BJ (cell line): ENCODE measurements around the gene GPSM1. TPM values are rescaled to one million over a fixed set of nuclear protein-coding genes. Genes with fewer than 3 reads are reported as not detected.

Experiments
- CTCF ChIA-PET: fragments of 350-600 bp; formaldehyde crosslinking; extraction: SDS; loops from one replicate; lab custom pipeline; 2021; ENCODE audit warnings: antibody characterized with exemption, inconsistent platforms; lab: Yijun Ruan, JAX
- POLR2A ChIA-PET: fragments of 300-600 bp; sonication (Branson Sonifier 250); formaldehyde crosslinking; extraction: SDS; loops from one replicate; lab custom pipeline; 2021; ENCODE audit warnings: antibody characterized with exemption; lab: Charles Lee
- DNase-seq: peaks from one replicate; pipeline ENCODE4 v3.0.0-alpha.2; 2011; ENCODE audit warnings: low read depth
- H3K27me3 ChIP-seq: 2 replicates; pipeline ENCODE4 v1.6.0; 2011; ENCODE audit warnings: low read length; ENCODE audit not compliant: control insufficient read depth, insufficient read depth
- H3K36me3 ChIP-seq: 2 replicates; pipeline ENCODE4 v1.5.1; 2011; ENCODE audit warnings: low read length; ENCODE audit not compliant: control insufficient read depth, insufficient read depth
- H3K4me3 ChIP-seq: 2 replicates; pipeline ENCODE4 v1.5.1; 2011; ENCODE audit warnings: low read depth, mild to moderate bottlenecking, control low read depth, low read length
- polyA plus RNA-seq: library from polyadenylated mRNA; depleted of rRNA; stranded (reverse); fragments of >200 nt; gene quantifications from 2 replicates; pipeline ENCODE4 v1.2.3, GENCODE V29; 2011
- TF ChIP-seq, protein P1 (sequence below): IDR thresholded peaks from 2 replicates; pipeline ENCODE4 v1.5.1; 2011; ENCODE audit warnings: low read depth, mild to moderate bottlenecking, control low read depth, inconsistent platforms, low read length, moderate library complexity; ENCODE audit not compliant: insufficient read depth

Gene GPSM1
- polyA plus RNA-seq, 1 experiment = 33.1 TPM

DNA sequence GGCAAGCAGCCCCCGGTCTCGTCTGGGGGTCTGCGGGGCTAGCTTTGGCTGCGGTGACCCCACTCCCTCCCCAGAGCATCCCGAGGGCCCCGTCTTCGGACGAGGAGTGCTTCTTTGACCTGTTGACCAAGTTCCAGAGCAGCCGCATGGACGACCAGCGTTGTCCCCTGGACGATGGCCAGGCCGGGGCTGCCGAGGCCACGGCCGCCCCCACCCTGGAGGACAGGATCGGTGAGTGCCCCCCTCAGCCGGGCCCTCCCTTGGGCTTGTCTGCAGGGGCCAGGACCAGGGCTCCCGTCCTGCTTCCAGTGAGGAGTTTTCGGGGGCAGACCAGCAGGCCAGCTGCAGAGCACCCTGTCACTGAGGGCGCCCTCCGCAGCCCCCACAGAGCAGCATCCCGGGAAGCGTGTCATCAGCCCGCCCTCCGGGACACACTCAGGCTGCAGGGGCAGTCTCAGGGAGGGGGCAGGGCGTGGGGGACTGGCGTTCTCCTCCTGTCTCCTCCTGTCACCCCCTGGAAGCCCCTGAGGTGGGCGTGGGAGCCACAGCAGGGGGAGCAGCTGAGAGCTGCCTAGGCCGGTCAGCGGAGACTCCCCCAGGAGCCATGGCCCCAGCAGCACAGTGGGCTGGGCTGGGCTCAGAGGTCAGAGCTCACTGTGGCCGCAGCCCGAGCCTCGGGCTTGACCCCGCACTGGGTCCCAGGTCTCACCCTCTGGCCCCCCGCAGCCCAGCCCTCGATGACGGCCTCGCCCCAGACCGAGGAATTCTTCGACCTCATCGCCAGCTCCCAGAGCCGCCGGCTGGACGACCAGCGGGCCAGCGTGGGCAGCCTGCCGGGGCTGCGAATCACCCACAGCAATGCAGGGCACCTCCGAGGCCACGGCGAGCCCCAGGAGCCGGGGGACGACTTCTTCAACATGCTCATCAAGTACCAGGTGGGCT is 28.5 kb downstream of the GPSM1 start:
- Histone ChIP-seq H3K27me3 (no peaks in the 10 kb centered on the region), H3K36me3 (peaks cover 33% of the 10 kb centered on the region), H3K4me3 (no peak overlapping the region)
- ChIA-PET CTCF (no interaction called here), POLR2A (no interaction called here)
- TF ChIP-seq, protein P1, sequence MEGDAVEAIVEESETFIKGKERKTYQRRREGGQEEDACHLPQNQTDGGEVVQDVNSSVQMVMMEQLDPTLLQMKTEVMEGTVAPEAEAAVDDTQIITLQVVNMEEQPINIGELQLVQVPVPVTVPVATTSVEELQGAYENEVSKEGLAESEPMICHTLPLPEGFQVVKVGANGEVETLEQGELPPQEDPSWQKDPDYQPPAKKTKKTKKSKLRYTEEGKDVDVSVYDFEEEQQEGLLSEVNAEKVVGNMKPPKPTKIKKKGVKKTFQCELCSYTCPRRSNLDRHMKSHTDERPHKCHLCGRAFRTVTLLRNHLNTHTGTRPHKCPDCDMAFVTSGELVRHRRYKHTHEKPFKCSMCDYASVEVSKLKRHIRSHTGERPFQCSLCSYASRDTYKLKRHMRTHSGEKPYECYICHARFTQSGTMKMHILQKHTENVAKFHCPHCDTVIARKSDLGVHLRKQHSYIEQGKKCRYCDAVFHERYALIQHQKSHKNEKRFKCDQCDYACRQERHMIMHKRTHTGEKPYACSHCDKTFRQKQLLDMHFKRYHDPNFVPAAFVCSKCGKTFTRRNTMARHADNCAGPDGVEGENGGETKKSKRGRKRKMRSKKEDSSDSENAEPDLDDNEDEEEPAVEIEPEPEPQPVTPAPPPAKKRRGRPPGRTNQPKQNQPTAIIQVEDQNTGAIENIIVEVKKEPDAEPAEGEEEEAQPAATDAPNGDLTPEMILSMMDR = no peak
- DNase-seq = no peak

DNA sequence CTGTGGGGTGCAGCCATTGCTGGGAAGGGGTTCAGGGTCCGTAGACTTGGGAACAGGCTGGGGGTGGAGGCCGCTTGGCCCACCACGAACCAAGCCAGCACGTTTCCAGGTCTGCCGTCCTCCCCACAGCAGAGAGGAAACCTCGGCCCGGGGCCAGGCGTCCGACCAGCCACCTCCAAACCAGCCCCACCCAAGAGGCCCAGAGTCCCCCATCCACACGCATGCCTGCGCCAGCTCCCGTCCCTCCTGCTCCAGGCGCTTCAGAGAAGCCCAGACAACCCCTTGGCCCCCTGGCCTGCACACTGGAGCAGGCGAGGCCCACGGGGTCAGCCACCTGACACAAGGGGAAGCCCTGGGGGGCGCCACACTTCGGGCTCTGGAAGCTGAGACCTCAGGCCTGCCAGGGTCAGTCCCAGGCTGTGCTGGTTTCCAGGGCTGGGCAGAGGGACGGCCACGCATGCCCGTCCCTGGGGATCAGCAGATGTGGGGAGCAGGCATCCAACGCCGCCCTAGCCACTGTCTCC is 29.9 kb downstream of the GPSM1 start:
- ChIA-PET POLR2A (no interaction called here), CTCF (interaction anchor here (1.1 kb wide), 1 partner anchor 44 kb away, joined by 3 read pairs; no protein-coding TSS in a partner anchor)
- DNase-seq = no peak
- Histone ChIP-seq H3K27me3 (no peaks in the 10 kb centered on the region), H3K4me3 (no peak overlapping the region), H3K36me3 (peaks cover 31% of the 10 kb centered on the region)
- TF ChIP-seq, protein P1 = no peak

DNA sequence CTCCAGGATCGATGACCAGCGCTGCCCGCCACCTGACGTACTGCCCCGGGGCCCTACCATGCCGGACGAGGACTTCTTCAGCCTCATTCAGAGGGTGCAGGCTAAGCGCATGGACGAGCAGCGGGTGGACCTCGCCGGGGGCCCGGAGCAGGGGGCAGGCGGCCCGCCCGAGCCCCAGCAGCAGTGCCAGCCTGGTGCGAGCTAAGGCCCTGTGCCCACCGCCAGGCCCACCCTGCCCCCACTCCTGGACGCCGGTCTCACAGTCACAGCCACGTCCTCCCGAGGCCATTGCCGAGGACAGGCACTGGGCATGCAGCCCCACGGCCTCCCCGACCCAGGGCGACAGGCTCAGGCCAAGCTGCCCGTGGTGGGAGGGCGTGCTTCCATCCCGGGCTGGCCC is 30.7 kb downstream of the GPSM1 start:
- no peak overlapping the region for H3K4me3 ChIP-seq
- DNase-seq = no peak
- POLR2A ChIA-PET = no interaction called here
- H3K36me3 ChIP-seq = peaks cover 27% of the 10 kb centered on the region
- CTCF ChIA-PET = interaction anchor here (1.1 kb wide), 1 partner anchor 45 kb away, joined by 3 read pairs; no protein-coding TSS in a partner anchor
- TF ChIP-seq, protein P1 = no peak
- no peaks in the 10 kb centered on the region for H3K27me3 ChIP-seq

DNA sequence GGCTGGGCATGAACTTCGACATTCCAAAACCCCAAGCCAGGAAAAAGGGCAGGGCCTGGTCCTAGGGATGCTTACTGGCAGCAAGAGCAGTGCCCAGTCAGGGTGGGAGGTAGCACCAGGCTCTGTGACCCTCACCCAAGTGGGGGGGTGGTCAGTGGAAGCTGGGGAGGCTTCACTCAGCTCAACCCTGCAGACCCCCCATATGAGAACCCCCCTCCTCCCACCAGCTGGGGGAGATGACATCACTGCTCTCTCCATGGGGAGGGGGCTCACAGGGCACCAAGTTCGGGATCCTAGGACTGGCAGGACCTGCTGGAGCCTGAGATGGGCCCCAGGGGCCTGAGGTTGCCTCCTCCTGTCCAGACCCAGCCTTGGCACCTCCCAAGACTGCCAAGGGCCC is 31.5 kb downstream of the GPSM1 start:
- TF ChIP-seq, protein P1 = no peak
- H3K27me3 ChIP-seq = no peaks in the 10 kb centered on the region
- peaks cover 27% of the 10 kb centered on the region for H3K36me3 ChIP-seq
- ChIA-PET CTCF (interaction anchor here (1.0 kb wide), 1 partner anchor 16 kb away, joined by 3 read pairs; no protein-coding TSS in a partner anchor), POLR2A (no interaction called here)
- DNase-seq = no peak
- no peak overlapping the region for H3K4me3 ChIP-seq
